PFSK-1 (cell line): ENCODE results near the gene DCT.

Experiments used
- FOXP2 ChIP-seq: optimal IDR thresholded peaks from 2 replicates; pipeline ENCODE3; 2011; ENCODE audit warnings: borderline replicate concordance, control low read depth, inconsistent platforms; ENCODE audit not compliant: insufficient read depth; ENCODE audit errors: extremely low read length, extremely low read depth
- POLR2AphosphoS5 ChIP-seq: IDR thresholded peaks from 2 replicates; pipeline ENCODE4 v1.6.1; 2012; ENCODE audit warnings: low read depth, mild to moderate bottlenecking, control low read depth, low read length, moderate library complexity
- SIN3A ChIP-seq: IDR thresholded peaks from 2 replicates; pipeline ENCODE4 v1.6.1; 2012; ENCODE audit warnings: mild to moderate bottlenecking, low read length, moderate library complexity, borderline replicate concordance; ENCODE audit not compliant: insufficient read depth
- TAF1 ChIP-seq: IDR thresholded peaks from 2 replicates; pipeline ENCODE4 v1.6.1; 2012; ENCODE audit warnings: low read length, control low read depth, borderline replicate concordance; ENCODE audit not compliant: insufficient read depth
- TF ChIP-seq, protein P1 (sequence below), 2 experiments: IDR thresholded peaks; 2 replicates each; pipeline versions ENCODE4 v1.6.1 to v1.8.0; 2011 to 2012; ENCODE audit warnings: low read depth in 2 of 2, low read length in 2 of 2, control low read depth in 1 of 2, inconsistent platforms in 1 of 2, mild to moderate bottlenecking in 1 of 2, moderate library complexity in 1 of 2; ENCODE audit not compliant: insufficient read depth in 1 of 2

DNA sequence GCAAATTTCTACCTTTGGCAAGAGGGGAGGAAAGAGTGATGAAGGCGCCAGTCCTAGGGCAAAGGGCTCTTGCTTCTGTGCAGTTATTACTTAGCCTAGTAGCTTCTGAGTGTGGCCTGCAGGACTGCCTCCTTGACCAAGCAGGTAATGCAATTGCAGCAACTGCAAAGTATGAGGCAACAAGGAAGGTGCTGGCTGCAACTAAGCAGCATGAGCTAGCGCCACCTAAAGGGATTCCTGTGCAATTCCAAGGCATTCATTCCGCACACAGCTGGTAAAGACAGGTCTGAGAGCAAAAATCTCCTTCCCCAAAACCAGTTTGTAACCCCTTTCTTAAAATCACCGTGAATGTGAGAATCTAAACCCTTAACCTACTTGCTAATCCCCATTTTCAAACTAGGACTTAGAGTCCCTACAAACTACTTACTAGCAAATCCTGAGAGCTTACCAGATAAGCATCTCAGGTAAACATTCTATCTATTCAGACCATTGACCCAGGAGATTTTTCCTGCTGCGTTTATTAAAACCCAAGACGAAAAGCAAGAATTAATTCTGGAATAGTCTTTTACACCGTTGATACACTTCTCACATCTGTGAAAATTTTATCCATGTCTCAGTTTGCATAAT lies 62.9 kb downstream of the DCT start:
- TF ChIP-seq TAF1: no peak
- TF ChIP-seq POLR2AphosphoS5: no peak
- TF ChIP-seq, protein P1, sequence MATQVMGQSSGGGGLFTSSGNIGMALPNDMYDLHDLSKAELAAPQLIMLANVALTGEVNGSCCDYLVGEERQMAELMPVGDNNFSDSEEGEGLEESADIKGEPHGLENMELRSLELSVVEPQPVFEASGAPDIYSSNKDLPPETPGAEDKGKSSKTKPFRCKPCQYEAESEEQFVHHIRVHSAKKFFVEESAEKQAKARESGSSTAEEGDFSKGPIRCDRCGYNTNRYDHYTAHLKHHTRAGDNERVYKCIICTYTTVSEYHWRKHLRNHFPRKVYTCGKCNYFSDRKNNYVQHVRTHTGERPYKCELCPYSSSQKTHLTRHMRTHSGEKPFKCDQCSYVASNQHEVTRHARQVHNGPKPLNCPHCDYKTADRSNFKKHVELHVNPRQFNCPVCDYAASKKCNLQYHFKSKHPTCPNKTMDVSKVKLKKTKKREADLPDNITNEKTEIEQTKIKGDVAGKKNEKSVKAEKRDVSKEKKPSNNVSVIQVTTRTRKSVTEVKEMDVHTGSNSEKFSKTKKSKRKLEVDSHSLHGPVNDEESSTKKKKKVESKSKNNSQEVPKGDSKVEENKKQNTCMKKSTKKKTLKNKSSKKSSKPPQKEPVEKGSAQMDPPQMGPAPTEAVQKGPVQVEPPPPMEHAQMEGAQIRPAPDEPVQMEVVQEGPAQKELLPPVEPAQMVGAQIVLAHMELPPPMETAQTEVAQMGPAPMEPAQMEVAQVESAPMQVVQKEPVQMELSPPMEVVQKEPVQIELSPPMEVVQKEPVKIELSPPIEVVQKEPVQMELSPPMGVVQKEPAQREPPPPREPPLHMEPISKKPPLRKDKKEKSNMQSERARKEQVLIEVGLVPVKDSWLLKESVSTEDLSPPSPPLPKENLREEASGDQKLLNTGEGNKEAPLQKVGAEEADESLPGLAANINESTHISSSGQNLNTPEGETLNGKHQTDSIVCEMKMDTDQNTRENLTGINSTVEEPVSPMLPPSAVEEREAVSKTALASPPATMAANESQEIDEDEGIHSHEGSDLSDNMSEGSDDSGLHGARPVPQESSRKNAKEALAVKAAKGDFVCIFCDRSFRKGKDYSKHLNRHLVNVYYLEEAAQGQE (IDR thresholded peaks at IDR 0.05; ENCODE audit: insufficient read depth in 1 of 2, low read depth in 2 of 2, low read length in 2 of 2): no peak
- TF ChIP-seq SIN3A: no peak
- no peak for TF ChIP-seq FOXP2
